Measurements from ENCODE around the gene FGF18.
"Not testable (repeated sequence)": the region's sequence is repeated elsewhere in the genome, so short reads cannot be mapped to it uniquely, and the experiment has no call there.

FGF18 gene

GRCh38 chr5:171401167-171401947, 18.1 kb upstream of the FGF18 start:
- no peak for DNase-seq

GRCh38 chr5:171402751-171403150, 16.7 kb upstream of the FGF18 start:
- not testable (repeated sequence) for DNase-seq

GRCh38 chr5:171405615-171406014, 13.8 kb upstream of the FGF18 start:
- DNase-seq = peak in 1 of 2 experiments; percentile 30

GRCh38 chr5:171407234-171407633, 12.2 kb upstream of the FGF18 start:
- DNase-seq = no peak

- no peak for DNase-seq
These were observed 10.0 kb upstream of the FGF18 start for GRCh38 chr5:171409164-171410136.

- DNase-seq = no peak
These were observed 9.3 kb upstream of the FGF18 start for GRCh38 chr5:171410181-171410580.

GRCh38 chr5:171412186-171412585, 7.3 kb upstream of the FGF18 start:
- DNase-seq = no peak

- no peak for DNase-seq
These were observed 6.1 kb upstream of the FGF18 start for GRCh38 chr5:171413153-171413910.

GRCh38 chr5:171413993-171414392, 5.5 kb upstream of the FGF18 start:
- DNase-seq = not testable (repeated sequence)

- no peak for DNase-seq
These were observed 4.2 kb upstream of the FGF18 start for GRCh38 chr5:171415115-171415730.

GRCh38 chr5:171416160-171417049, 3.0 kb upstream of the FGF18 start:
- DNase-seq = no peak

- DNase-seq = peak; percentile 54 to 60
These were observed 998 bp upstream of the FGF18 start for GRCh38 chr5:171418316-171418981.

GRCh38 chr5:171419688-171420430, 412 bp downstream of the FGF18 start:
- DNase-seq = no peak

- DNase-seq = no peak
These were observed 1.2 kb downstream of the FGF18 start for GRCh38 chr5:171420431-171421241.

GRCh38 chr5:171421331-171422262, 2.1 kb downstream of the FGF18 start:
- no peak for DNase-seq

GRCh38 chr5:171422495-171422894, 3.0 kb downstream of the FGF18 start:
- DNase-seq = no peak

- no peak for DNase-seq
These were observed 3.6 kb downstream of the FGF18 start for GRCh38 chr5:171422902-171423663.
